ENCODE results near the gene MBL2. TPM values are rescaled to one million over a fixed set of nuclear protein-coding genes. Genes with fewer than 3 reads are reported as not detected.

MBL2 gene
- total RNA-seq, 1 donor from 2014 or later, result not detected

GRCh38 chr10:52771534-52772445, 794 bp downstream of the MBL2 start:
- no peak for DNase-seq (ENCODE audit: low spot score)

GRCh38 chr10:52770904-52771303, 1.7 kb downstream of the MBL2 start:
- DNase-seq (ENCODE audit: low spot score), result no peak

GRCh38 chr10:52769966-52770365, 2.6 kb downstream of the MBL2 start:
- DNase-seq (ENCODE audit: low spot score), result no peak

GRCh38 chr10:52768001-52768532, 4.5 kb downstream of the MBL2 start:
- no peak for DNase-seq (ENCODE audit: low spot score)

GRCh38 chr10:52762088-52762487, 10.5 kb downstream of the MBL2 start:
- no peak for DNase-seq (ENCODE audit: low spot score)

GRCh38 chr10:52759154-52759553, 13.4 kb downstream of the MBL2 start:
- DNase-seq (ENCODE audit: low spot score), result no peak

GRCh38 chr10:52758406-52758805, 14.2 kb downstream of the MBL2 start:
- DNase-seq (ENCODE audit: low spot score), result no peak

GRCh38 chr10:52757773-52758172, 14.8 kb downstream of the MBL2 start:
- DNase-seq (ENCODE audit: low spot score), result no peak

- no peak for DNase-seq (ENCODE audit: low spot score)
These were observed 15.6 kb downstream of the MBL2 start for GRCh38 chr10:52756966-52757365.

GRCh38 chr10:52756295-52756694, 16.3 kb downstream of the MBL2 start:
- no peak for DNase-seq (ENCODE audit: low spot score)

- no peak for DNase-seq (ENCODE audit: low spot score)
These were observed 17.1 kb downstream of the MBL2 start for GRCh38 chr10:52755297-52756062.

- no peak for DNase-seq (ENCODE audit: low spot score)
These were observed 19.7 kb downstream of the MBL2 start for GRCh38 chr10:52752801-52753445.

- no peak for DNase-seq (ENCODE audit: low spot score)
These were observed 20.3 kb downstream of the MBL2 start for GRCh38 chr10:52752261-52752660.

GRCh38 chr10:52751337-52751736, 21.2 kb downstream of the MBL2 start:
- DNase-seq (ENCODE audit: low spot score), result no peak

- no peak for DNase-seq (ENCODE audit: low spot score)
These were observed 22.0 kb downstream of the MBL2 start for GRCh38 chr10:52750629-52751028.

GRCh38 chr10:52747694-52748093, 24.9 kb downstream of the MBL2 start:
- DNase-seq (ENCODE audit: low spot score), result no peak

- no peak for DNase-seq (ENCODE audit: low spot score)
These were observed 26.4 kb downstream of the MBL2 start for GRCh38 chr10:52746169-52746568.

- DNase-seq (ENCODE audit: low spot score), result no peak
These were observed 28.4 kb downstream of the MBL2 start for GRCh38 chr10:52744057-52744805.

- no peak for DNase-seq (ENCODE audit: low spot score)
These were observed 29.9 kb downstream of the MBL2 start for GRCh38 chr10:52742731-52743130.

- DNase-seq (ENCODE audit: low spot score), result no peak
These were observed 30.7 kb downstream of the MBL2 start for GRCh38 chr10:52741851-52742250.

GRCh38 chr10:52740913-52741675, 31.5 kb downstream of the MBL2 start:
- DNase-seq (ENCODE audit: low spot score), result no peak
